Measurements from ENCODE around the gene PKIB.

Gene PKIB

DNA sequence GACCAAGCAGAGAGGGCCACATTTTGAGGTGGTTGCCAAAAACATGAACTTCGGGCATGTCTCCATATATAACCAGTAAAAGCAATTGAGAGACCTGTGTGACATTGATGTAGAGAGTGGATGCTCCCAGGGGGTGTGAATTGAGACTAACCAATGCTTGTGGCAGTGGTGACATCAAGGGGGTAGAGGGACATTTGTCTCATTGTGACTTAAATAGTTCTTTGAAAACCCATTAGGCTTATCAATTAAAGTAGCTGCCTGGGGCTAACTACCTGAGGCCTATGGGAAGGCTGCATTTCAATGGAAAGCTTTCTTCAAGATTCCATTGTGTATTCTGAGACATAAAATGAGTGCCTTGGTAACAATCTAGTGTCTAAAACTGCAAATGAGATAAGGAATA lies 87.3 kb downstream of the PKIB start:
- no peaks in the 10 kb centered on the region for H3K9me3 ChIP-seq (ENCODE audit: control insufficient read depth, low read length)
- H3K27me3 ChIP-seq (ENCODE audit: control insufficient read depth, insufficient read depth, low read length, poor library complexity, severe bottlenecking) = no peaks in the 10 kb centered on the region
- H3K27ac ChIP-seq (ENCODE audit: insufficient read depth, low read depth, low read length, poor library complexity, severe bottlenecking) = no peak overlapping the region
- H3K36me3 ChIP-seq (ENCODE audit: control insufficient read depth, insufficient read depth, low read length) = no peaks in the 10 kb centered on the region
- no peak overlapping the region for H3K4me3 ChIP-seq (ENCODE audit: insufficient read depth, low read depth, low read length)
- WGBS, 2 experiments = 75 to 86% methylated on average over 1 of the region's 1 CpG
- H3K4me1 ChIP-seq (ENCODE audit: control insufficient read depth, insufficient read depth, low read length) = no peaks in the 10 kb centered on the region

DNA sequence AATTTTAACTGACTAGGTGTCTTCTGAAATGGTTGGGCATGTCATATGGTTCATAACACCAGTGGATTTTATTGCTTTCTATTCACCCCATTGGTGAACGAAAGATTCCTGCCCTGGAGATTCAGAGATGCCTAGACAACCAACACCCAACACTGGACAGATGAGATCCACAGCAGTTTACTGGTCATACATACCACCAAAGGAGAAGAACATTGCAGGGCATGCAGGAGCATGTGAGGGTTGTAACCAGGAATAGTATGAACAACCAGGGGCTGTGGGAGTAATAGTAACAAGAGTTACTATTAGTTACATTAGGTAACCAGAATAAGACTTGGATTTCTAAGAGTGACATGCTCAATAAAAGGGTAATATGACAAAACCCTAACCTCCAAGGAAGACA lies 91.5 kb downstream of the PKIB start:
- WGBS, 2 experiments = 75 to 94% methylated on average over 1 of the region's 1 CpG
- Histone ChIP-seq H3K27me3 (ENCODE audit: control insufficient read depth, insufficient read depth, low read length, poor library complexity, severe bottlenecking) (no peaks in the 10 kb centered on the region), H3K27ac (ENCODE audit: insufficient read depth, low read depth, low read length, poor library complexity, severe bottlenecking) (no peak overlapping the region), H3K9me3 (ENCODE audit: control insufficient read depth, low read length) (no peaks in the 10 kb centered on the region), H3K36me3 (ENCODE audit: control insufficient read depth, insufficient read depth, low read length) (no peaks in the 10 kb centered on the region), H3K4me1 (ENCODE audit: control insufficient read depth, insufficient read depth, low read length) (no peaks in the 10 kb centered on the region), H3K4me3 (ENCODE audit: insufficient read depth, low read depth, low read length) (no peak overlapping the region)

DNA sequence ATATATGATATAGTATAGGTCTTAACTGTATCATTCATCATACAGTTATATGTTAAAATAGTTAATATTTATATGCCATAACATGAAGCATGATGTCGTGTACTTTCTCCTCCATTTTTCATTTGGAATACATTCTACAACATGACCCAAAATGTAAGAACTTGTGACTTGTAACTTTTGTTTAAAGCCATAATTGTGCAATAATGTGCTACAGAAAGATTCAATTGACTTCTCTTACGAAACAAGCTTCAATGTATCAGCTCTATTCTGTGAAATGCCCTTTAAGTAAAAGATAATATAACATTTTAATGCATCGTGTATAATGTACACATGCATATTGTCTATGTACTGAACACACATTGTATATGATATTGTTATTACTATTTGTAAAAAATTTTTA lies 92.6 kb downstream of the PKIB start:
- no peaks in the 10 kb centered on the region for H3K27me3 ChIP-seq (ENCODE audit: control insufficient read depth, insufficient read depth, low read length, poor library complexity, severe bottlenecking)
- H3K27ac ChIP-seq (ENCODE audit: insufficient read depth, low read depth, low read length, poor library complexity, severe bottlenecking) = no peak overlapping the region
- WGBS, 2 experiments = 100% methylated on average over 1 of the region's 3 CpGs; no CpG with 5 or more reads in 1 of the 2 experiments
- no peak overlapping the region for H3K4me3 ChIP-seq (ENCODE audit: insufficient read depth, low read depth, low read length)
- H3K4me1 ChIP-seq (ENCODE audit: control insufficient read depth, insufficient read depth, low read length) = no peaks in the 10 kb centered on the region
- no peaks in the 10 kb centered on the region for H3K9me3 ChIP-seq (ENCODE audit: control insufficient read depth, low read length)
- H3K36me3 ChIP-seq (ENCODE audit: control insufficient read depth, insufficient read depth, low read length) = no peaks in the 10 kb centered on the region

DNA sequence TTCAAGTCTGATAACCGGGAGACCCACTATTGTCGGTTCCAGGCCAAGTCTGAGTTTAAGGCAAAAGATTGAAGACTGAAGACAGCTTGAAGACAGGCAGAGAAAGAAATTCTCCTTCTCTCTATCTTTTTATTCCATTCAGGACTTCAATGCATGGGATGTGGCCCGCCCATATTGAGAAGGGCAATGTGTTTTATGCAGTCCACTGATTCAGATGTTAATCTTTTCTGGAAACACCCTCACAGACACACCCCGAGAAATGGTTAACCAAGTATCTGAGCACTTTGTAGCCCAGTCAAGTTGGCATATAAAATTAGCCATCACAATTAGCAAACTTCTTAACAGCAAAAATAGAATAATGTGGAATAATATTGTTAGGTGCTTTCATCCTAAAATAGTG lies 93.9 kb downstream of the PKIB start:
- Histone ChIP-seq H3K4me1 (ENCODE audit: control insufficient read depth, insufficient read depth, low read length) (no peaks in the 10 kb centered on the region), H3K9me3 (ENCODE audit: control insufficient read depth, low read length) (no peaks in the 10 kb centered on the region), H3K27me3 (ENCODE audit: control insufficient read depth, insufficient read depth, low read length, poor library complexity, severe bottlenecking) (no peaks in the 10 kb centered on the region), H3K36me3 (ENCODE audit: control insufficient read depth, insufficient read depth, low read length) (no peaks in the 10 kb centered on the region), H3K27ac (ENCODE audit: insufficient read depth, low read depth, low read length, poor library complexity, severe bottlenecking) (no peak overlapping the region), H3K4me3 (ENCODE audit: insufficient read depth, low read depth, low read length) (no peak overlapping the region)
- 94% methylated on average over 3 to 4 of the region's 4 CpGs for WGBS, 2 experiments

DNA sequence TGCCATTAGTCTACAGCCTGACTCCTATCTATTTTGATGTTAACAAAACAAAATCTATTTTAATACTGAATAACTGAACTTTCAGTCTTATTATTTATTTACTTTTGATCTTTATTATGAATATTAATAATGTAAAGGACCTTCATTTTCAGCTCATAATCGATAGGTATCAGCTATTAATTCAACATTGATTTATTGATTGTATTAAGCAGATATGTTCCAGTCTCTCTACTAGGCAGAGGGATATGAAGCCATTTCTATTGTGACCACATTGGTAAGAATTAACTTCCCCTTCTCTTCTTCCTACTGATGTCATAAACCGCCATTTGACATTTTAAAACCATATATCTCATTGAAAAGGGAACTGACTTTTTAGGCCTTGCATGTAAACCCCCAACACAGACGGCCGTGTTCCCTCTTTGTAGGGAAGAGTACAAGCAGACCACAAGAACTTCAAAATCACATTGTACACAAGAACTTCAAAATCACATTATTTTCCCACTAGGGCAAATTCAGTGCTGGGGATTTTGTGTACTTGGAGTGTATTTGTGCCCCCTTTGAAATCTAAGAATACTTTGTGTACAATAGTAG lies 99.8 kb downstream of the PKIB start:
- WGBS, 2 experiments = 95 to 96% methylated on average over 3 of the region's 4 CpGs
- no peak overlapping the region for H3K27ac ChIP-seq (ENCODE audit: insufficient read depth, low read depth, low read length, poor library complexity, severe bottlenecking)
- H3K4me1 ChIP-seq (ENCODE audit: control insufficient read depth, insufficient read depth, low read length) = no peaks in the 10 kb centered on the region
- H3K4me3 ChIP-seq (ENCODE audit: insufficient read depth, low read depth, low read length) = no peak overlapping the region
- H3K36me3 ChIP-seq (ENCODE audit: control insufficient read depth, insufficient read depth, low read length) = no peaks in the 10 kb centered on the region
- no peaks in the 10 kb centered on the region for H3K27me3 ChIP-seq (ENCODE audit: control insufficient read depth, insufficient read depth, low read length, poor library complexity, severe bottlenecking)
- no peaks in the 10 kb centered on the region for H3K9me3 ChIP-seq (ENCODE audit: control insufficient read depth, low read length)

DNA sequence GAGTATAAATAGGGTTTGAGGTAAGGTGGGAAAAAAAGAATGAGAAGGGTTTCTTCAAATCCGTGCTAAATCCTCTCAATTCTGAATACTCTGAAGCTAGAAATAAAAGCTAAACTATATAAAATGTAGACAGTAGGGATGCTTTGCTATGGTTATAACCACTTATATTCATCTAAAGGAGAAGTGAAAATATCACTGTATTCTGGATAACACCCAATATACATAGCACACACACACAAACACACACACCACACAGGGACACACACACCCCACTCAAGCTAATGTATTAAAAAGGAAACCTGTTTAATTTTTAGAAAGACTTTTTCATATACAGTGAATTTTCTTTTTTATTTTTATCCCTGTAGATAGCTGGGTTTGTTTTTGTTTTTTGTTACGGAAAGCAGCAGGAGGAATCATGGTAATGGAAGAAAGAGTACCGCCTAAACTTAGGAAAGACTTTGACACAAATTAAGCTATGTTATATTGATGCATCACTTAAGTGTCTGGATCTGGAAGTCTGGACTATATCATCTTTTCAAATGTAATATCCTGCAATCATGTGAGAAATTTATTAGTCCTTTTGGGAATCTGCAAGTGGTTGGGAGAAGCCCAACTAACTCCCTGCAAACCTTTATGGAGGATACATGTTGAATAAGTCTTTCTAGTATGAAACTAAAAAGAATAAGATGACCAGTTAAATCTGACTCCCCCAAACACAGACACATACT lies 100.9 kb downstream of the PKIB start:
- Histone ChIP-seq H3K27me3 (ENCODE audit: control insufficient read depth, insufficient read depth, low read length, poor library complexity, severe bottlenecking) (no peaks in the 10 kb centered on the region), H3K4me3 (ENCODE audit: insufficient read depth, low read depth, low read length) (no peak overlapping the region), H3K9me3 (ENCODE audit: control insufficient read depth, low read length) (no peaks in the 10 kb centered on the region), H3K27ac (ENCODE audit: insufficient read depth, low read depth, low read length, poor library complexity, severe bottlenecking) (no peak overlapping the region), H3K36me3 (ENCODE audit: control insufficient read depth, insufficient read depth, low read length) (no peaks in the 10 kb centered on the region), H3K4me1 (ENCODE audit: control insufficient read depth, insufficient read depth, low read length) (no peaks in the 10 kb centered on the region)
- WGBS, 2 experiments = 94% methylated on average over 2 to 3 of the region's 3 CpGs

DNA sequence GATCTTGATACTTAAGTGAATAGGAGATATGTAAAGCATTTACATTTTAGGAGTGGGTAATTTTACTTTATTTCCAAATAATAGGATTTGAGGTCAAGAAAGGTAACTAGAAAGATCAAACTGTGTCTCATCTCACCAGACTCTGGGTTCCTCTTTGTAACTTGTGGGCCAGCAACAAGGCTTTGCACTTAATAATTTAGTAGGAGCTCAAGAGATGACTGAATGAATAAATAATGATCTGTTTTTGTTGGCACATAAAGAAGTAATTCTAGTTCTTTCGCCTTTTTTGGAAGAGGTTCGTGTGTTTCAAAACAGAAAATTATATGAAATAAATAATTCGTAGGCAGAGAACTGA lies 101.9 kb downstream of the PKIB start:
- Histone ChIP-seq H3K4me1 (ENCODE audit: control insufficient read depth, insufficient read depth, low read length) (peaks cover 4% of the 10 kb centered on the region), H3K27ac (ENCODE audit: insufficient read depth, low read depth, low read length, poor library complexity, severe bottlenecking) (no peak overlapping the region), H3K27me3 (ENCODE audit: control insufficient read depth, insufficient read depth, low read length, poor library complexity, severe bottlenecking) (no peaks in the 10 kb centered on the region), H3K36me3 (ENCODE audit: control insufficient read depth, insufficient read depth, low read length) (no peaks in the 10 kb centered on the region), H3K9me3 (ENCODE audit: control insufficient read depth, low read length) (no peaks in the 10 kb centered on the region), H3K4me3 (ENCODE audit: insufficient read depth, low read depth, low read length) (no peak overlapping the region)
- 60 to 62% methylated on average over 3 of the region's 3 CpGs for WGBS, 2 experiments

DNA sequence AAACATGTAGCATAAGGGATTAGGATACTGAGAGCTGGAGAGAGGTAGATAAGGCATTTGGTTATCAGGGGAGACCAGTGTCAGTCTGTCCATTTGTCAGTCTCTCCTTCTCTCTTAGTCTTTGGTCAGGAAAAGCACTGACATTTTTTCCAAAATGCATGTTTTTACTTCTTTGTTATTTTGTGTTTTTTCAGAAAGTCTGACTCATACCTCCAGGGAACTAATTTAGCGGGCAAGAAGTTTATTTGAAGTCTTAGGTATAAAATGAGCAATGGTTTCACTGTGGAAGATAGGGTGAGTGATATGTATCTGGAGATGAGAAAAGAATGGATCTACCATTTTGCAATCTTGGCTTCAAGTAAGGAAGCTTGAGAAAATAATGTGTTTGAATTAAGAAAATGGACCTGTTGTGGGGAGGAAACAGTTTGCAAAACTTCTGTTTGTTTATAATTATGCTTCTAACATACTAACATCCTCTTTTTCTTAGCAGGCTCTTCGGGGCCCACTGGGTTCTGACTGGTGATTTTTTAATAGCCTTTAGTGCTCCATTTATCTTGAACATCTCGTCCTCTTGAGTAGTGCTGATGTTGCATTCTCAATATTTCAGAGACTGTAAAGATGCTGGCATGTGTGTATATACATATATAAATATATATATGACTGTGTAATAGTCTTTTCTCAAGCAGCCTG lies 102.4 kb downstream of the PKIB start:
- 95 to 97% methylated on average over 3 of the region's 3 CpGs for WGBS, 2 experiments
- Histone ChIP-seq H3K27ac (ENCODE audit: insufficient read depth, low read depth, low read length, poor library complexity, severe bottlenecking) (no peak overlapping the region), H3K4me1 (ENCODE audit: control insufficient read depth, insufficient read depth, low read length) (peaks cover 7% of the 10 kb centered on the region), H3K36me3 (ENCODE audit: control insufficient read depth, insufficient read depth, low read length) (no peaks in the 10 kb centered on the region), H3K4me3 (ENCODE audit: insufficient read depth, low read depth, low read length) (no peak overlapping the region), H3K27me3 (ENCODE audit: control insufficient read depth, insufficient read depth, low read length, poor library complexity, severe bottlenecking) (no peaks in the 10 kb centered on the region), H3K9me3 (ENCODE audit: control insufficient read depth, low read length) (no peaks in the 10 kb centered on the region)

DNA sequence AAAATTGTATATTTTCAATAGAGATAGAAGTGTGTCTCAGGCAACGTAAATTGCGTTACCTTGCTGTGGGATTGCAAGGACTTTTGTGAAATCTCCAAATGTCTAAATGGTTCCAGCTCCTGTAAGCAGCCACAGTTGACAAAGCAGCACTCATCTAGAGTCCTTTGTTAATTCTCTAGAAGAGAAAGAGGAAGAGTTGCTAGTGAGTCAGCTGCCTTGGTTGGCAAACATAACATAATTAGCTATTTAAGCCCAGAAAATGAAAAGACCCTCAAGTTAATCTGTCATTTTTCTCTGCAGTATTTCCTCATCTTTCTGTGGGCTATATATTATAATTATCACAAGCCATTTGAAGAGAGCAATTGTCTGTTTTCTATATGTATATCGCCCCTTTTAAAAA lies 102.9 kb downstream of the PKIB start:
- H3K4me1 ChIP-seq (ENCODE audit: control insufficient read depth, insufficient read depth, low read length) = peaks cover 7% of the 10 kb centered on the region
- no peaks in the 10 kb centered on the region for H3K9me3 ChIP-seq (ENCODE audit: control insufficient read depth, low read length)
- no peak overlapping the region for H3K27ac ChIP-seq (ENCODE audit: insufficient read depth, low read depth, low read length, poor library complexity, severe bottlenecking)
- no peaks in the 10 kb centered on the region for H3K36me3 ChIP-seq (ENCODE audit: control insufficient read depth, insufficient read depth, low read length)
- no peaks in the 10 kb centered on the region for H3K27me3 ChIP-seq (ENCODE audit: control insufficient read depth, insufficient read depth, low read length, poor library complexity, severe bottlenecking)
- 90 to 95% methylated on average over 2 to 3 of the region's 3 CpGs for WGBS, 2 experiments
- no peak overlapping the region for H3K4me3 ChIP-seq (ENCODE audit: insufficient read depth, low read depth, low read length)

DNA sequence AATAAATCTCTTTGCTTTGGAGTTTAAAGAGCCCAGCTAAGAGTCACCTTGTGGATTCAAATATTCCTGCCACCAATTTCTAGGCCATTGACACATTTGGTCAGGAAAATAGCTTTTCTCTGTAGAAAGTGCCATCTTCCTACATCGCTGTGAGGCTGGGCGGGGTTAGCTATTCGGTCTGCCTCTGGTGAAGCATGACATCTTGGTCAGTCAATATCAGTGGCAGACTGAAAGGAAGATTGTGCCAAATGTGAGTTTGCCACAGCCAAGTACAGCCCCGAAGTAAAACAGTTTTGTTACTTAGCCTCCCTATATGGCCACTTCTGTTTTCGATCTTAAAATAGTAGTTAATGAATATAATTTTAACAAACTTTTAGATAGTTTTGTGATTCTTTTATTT lies 103.9 kb downstream of the PKIB start:
- 92 to 96% methylated on average over 3 to 5 of the region's 5 CpGs for WGBS, 2 experiments
- Histone ChIP-seq H3K27me3 (ENCODE audit: control insufficient read depth, insufficient read depth, low read length, poor library complexity, severe bottlenecking) (no peaks in the 10 kb centered on the region), H3K27ac (ENCODE audit: insufficient read depth, low read depth, low read length, poor library complexity, severe bottlenecking) (no peak overlapping the region), H3K36me3 (ENCODE audit: control insufficient read depth, insufficient read depth, low read length) (no peaks in the 10 kb centered on the region), H3K4me1 (ENCODE audit: control insufficient read depth, insufficient read depth, low read length) (peaks cover 7% of the 10 kb centered on the region), H3K4me3 (ENCODE audit: insufficient read depth, low read depth, low read length) (no peak overlapping the region), H3K9me3 (ENCODE audit: control insufficient read depth, low read length) (no peaks in the 10 kb centered on the region)

Data from ectodermal cell (in vitro differentiated cells).